ENCODE measurements around the gene PRM1. TPM values are rescaled to one million over a fixed set of nuclear protein-coding genes. Genes with fewer than 3 reads are reported as not detected.
A peak's percentile ranks its signal among the peaks of the same experiment; 100 is the strongest.

The PRM1 gene
- total and polyA plus RNA-seq, 2 of the 13 experiments (the other 11 are each of a cell fraction or from before 2014, with no cell fraction given), result not detected

DNA sequence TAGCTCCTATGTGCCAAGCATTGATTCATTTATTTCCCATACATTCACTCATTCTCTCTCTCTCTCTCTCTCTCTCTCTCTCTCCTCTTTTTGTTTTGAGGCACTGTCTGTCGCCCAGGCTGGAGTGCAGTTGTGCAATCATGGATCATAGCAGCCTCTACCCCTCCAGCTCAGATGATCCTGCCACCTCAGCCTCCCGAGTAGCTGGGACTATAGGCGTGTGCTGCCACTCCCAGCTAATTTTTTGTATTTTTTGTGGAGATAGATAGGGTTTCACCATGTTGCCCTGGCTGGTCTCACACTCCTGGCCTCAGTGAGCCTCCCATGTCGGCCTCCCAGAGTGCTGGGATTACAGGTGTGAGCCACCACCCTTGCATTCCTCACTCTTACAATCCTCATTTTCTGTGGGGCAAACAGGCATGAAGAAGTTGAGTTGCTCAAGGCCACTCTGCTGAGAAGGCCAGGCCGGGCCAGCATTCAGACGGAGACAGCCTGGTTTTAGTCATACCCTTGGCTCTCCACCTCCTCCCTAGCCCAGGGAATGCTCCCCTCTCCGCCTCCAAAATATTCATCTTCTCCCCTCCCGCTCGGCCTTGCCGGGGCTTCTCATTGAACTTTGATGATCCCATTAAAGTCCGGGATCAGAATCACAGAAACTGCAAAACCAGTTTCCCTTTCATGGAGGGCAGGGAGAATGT is 4.1 kb downstream of the PRM1 start (continued):
- TF ChIP-seq LCORL (IDR thresholded peaks at IDR 0.05) (no peak), LCORL (CRISPR knock-in tag; IDR thresholded peaks at IDR 0.05) (0 out of 2 replicates have a peak, but pooled peaks have one; percentile 5), DMAP1 (CRISPR knock-in tag; IDR thresholded peaks at IDR 0.05) (no peak), SOX5 (CRISPR knock-in tag; IDR thresholded peaks at IDR 0.05; ENCODE audit: borderline replicate concordance) (no peak), TP53 (CRISPR knock-in tag; conservative IDR thresholded peaks at IDR 0.05) (no peak), BORCS8-MEF2B (CRISPR knock-in tag; IDR thresholded peaks at IDR 0.05) (0 out of 2 replicates have a peak, but pooled peaks have one; percentile 9), KLF12 (CRISPR knock-in tag; IDR thresholded peaks at IDR 0.05; ENCODE audit: borderline replicate concordance) (no peak), HDAC1 (CRISPR knock-in tag; IDR thresholded peaks at IDR 0.05) (peak; percentile 60), POGZ (CRISPR knock-in tag; IDR thresholded peaks at IDR 0.05) (0 out of 2 replicates have a peak, but pooled peaks have one; percentile 2), AGO1 (IDR thresholded peaks at IDR 0.05; ENCODE audit: low read depth, low read length, poor library complexity, severe bottlenecking) (no peak), ZNF136 (CRISPR knock-in tag; IDR thresholded peaks at IDR 0.05; ENCODE audit: low read depth) (0 out of 2 replicates have a peak, but pooled peaks have one; percentile 43), REXO4 (CRISPR knock-in tag; IDR thresholded peaks at IDR 0.05; ENCODE audit: borderline replicate concordance) (no peak), CBX1 (IDR thresholded peaks at IDR 0.05; ENCODE audit: low read depth) (no peak), ZNF318 (CRISPR knock-in tag; IDR thresholded peaks at IDR 0.05) (peak; percentile 16; the same call in 1 of the 2 replicates), THAP7 (CRISPR knock-in tag; IDR thresholded peaks at IDR 0.05) (0 out of 2 replicates have a peak, but pooled peaks have one; percentile 43), ZNF589 (CRISPR knock-in tag; conservative IDR thresholded peaks at IDR 0.05) (no peak), ZNF770 (CRISPR knock-in tag; IDR thresholded peaks at IDR 0.05) (peak; percentile 99)
- TF ChIP-seq, protein P1, sequence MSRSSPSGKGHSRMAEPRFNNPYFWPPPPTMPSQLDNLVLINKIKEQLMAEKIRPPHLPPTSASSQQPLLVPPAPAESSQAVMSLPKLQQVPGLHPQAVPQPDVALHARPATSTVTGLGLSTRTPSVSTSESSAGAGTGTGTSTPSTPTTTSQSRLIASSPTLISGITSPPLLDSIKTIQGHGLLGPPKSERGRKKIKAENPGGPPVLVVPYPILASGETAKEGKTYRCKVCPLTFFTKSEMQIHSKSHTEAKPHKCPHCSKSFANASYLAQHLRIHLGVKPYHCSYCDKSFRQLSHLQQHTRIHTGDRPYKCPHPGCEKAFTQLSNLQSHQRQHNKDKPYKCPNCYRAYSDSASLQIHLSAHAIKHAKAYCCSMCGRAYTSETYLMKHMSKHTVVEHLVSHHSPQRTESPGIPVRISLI (CRISPR knock-in tag; IDR thresholded peaks at IDR 0.05; ENCODE audit: borderline replicate concordance), result peak; percentile 23; the same call in 1 of the 2 replicates
